Activated CD4-positive, alpha-beta T cell treated with anti-CD3 and anti-CD28 coated beads, Interleukin-2, amount 10 ng/mL, durations not matched to agents 7 days and 5 days (primary cell): Measurements from ENCODE around the gene CHST1. TPM values are rescaled to one million over a fixed set of nuclear protein-coding genes. Genes with fewer than 3 reads are reported as not detected.

Experiments used
- CTCF ChIA-PET: fragments of 350-600 bp; sonication (Branson Sonifier 250); formaldehyde crosslinking; loops from one replicate; lab custom pipeline; 2021; ENCODE audit warnings: antibody characterized with exemption; lab: Charles Lee
- POLR2A ChIA-PET: fragments of 350-600 bp; sonication (Branson Sonifier 250); formaldehyde crosslinking; loops from one replicate; lab custom pipeline; 2021; ENCODE audit warnings: antibody characterized with exemption; lab: Charles Lee
- DNase-seq: peaks from one replicate; pipeline ENCODE4 v3.0.0-alpha.2; 2020
- H3K27ac Mint-ChIP-seq: one replicate; pipeline ENCODE4 v1.8.0; 2021; ENCODE audit warnings: mild to moderate bottlenecking, moderate library complexity, mixed read lengths
- H3K27me3 Mint-ChIP-seq: one replicate; pipeline ENCODE4 v1.8.0; 2021; ENCODE audit warnings: mixed read lengths
- H3K36me3 Mint-ChIP-seq: one replicate; pipeline ENCODE4 v1.8.0; 2021; ENCODE audit warnings: low read depth, mixed read lengths
- H3K4me1 Mint-ChIP-seq: one replicate; pipeline ENCODE4 v1.8.0; 2021; ENCODE audit warnings: mixed read lengths
- H3K4me3 Mint-ChIP-seq: one replicate; pipeline ENCODE4 v1.8.0; 2021; ENCODE audit warnings: mild to moderate bottlenecking, moderate library complexity, mixed read lengths
- H3K9me3 Mint-ChIP-seq: one replicate; pipeline ENCODE4 v1.8.0; 2021; ENCODE audit warnings: mixed read lengths
- total RNA-seq, 2 experiments: library from RNA; stranded (reverse); gene quantifications; one replicate each; pipeline ENCODE4 v1.2.3, GENCODE V29; 2021

The CHST1 gene
- total RNA-seq, 2 experiments from 2014 or later, result not detected

GRCh38 chr11:45685964-45686537 is 20.6 kb upstream of the CHST1 start:
- Mint-ChIP-seq H3K4me3 (no peak overlapping the region), H3K9me3 (no peaks in the 10 kb centered on the region), H3K36me3 (no peaks in the 10 kb centered on the region), H3K27ac (no peak overlapping the region), H3K27me3 (peaks cover 12% of the 10 kb centered on the region), H3K4me1 (no peaks in the 10 kb centered on the region)
- CTCF ChIA-PET, result no interaction called here
- POLR2A ChIA-PET, result no interaction called here
- DNase-seq, result no peak

GRCh38 chr11:45684440-45684839 is 19.0 kb upstream of the CHST1 start:
- Mint-ChIP-seq H3K4me3 (no peak overlapping the region), H3K4me1 (no peaks in the 10 kb centered on the region), H3K27me3 (peaks cover 12% of the 10 kb centered on the region), H3K36me3 (no peaks in the 10 kb centered on the region), H3K27ac (no peak overlapping the region), H3K9me3 (no peaks in the 10 kb centered on the region)
- POLR2A ChIA-PET, result no interaction called here
- CTCF ChIA-PET, result no interaction called here
- no peak for DNase-seq

GRCh38 chr11:45683271-45684058 is 18.0 kb upstream of the CHST1 start:
- peaks cover 6% of the 10 kb centered on the region for H3K27me3 Mint-ChIP-seq
- ChIA-PET CTCF (no interaction called here), POLR2A (no interaction called here)
- no peaks in the 10 kb centered on the region for H3K36me3 Mint-ChIP-seq
- no peaks in the 10 kb centered on the region for H3K9me3 Mint-ChIP-seq
- no peak overlapping the region for H3K4me3 Mint-ChIP-seq
- no peak for DNase-seq
- H3K27ac Mint-ChIP-seq, result no peak overlapping the region
- no peaks in the 10 kb centered on the region for H3K4me1 Mint-ChIP-seq

GRCh38 chr11:45679806-45680205 is 14.4 kb upstream of the CHST1 start:
- no peaks in the 10 kb centered on the region for H3K9me3 Mint-ChIP-seq
- no peak overlapping the region for H3K27ac Mint-ChIP-seq
- H3K36me3 Mint-ChIP-seq, result no peaks in the 10 kb centered on the region
- POLR2A ChIA-PET, result no interaction called here
- H3K27me3 Mint-ChIP-seq, result no peaks in the 10 kb centered on the region
- CTCF ChIA-PET, result interaction anchor here (1.5 kb wide), 1 partner anchor 20 kb away, joined by 3 read pairs; no protein-coding TSS in a partner anchor
- no peak overlapping the region for H3K4me3 Mint-ChIP-seq
- no peaks in the 10 kb centered on the region for H3K4me1 Mint-ChIP-seq
- DNase-seq, result no peak

GRCh38 chr11:45678976-45679375 is 13.6 kb upstream of the CHST1 start:
- CTCF ChIA-PET, result no interaction called here
- no peaks in the 10 kb centered on the region for H3K4me1 Mint-ChIP-seq
- H3K27me3 Mint-ChIP-seq, result no peaks in the 10 kb centered on the region
- H3K9me3 Mint-ChIP-seq, result no peaks in the 10 kb centered on the region
- POLR2A ChIA-PET, result no interaction called here
- DNase-seq, result no peak
- H3K27ac Mint-ChIP-seq, result no peak overlapping the region
- no peak overlapping the region for H3K4me3 Mint-ChIP-seq
- no peaks in the 10 kb centered on the region for H3K36me3 Mint-ChIP-seq

- H3K27ac Mint-ChIP-seq, result no peak overlapping the region
- H3K4me1 Mint-ChIP-seq, result no peaks in the 10 kb centered on the region
- POLR2A ChIA-PET, result no interaction called here
- no peak for DNase-seq
- CTCF ChIA-PET, result no interaction called here
- H3K36me3 Mint-ChIP-seq, result no peaks in the 10 kb centered on the region
- no peaks in the 10 kb centered on the region for H3K9me3 Mint-ChIP-seq
- H3K27me3 Mint-ChIP-seq, result no peaks in the 10 kb centered on the region
- H3K4me3 Mint-ChIP-seq, result no peak overlapping the region
Measured at GRCh38 chr11:45677770-45678512, 12.5 kb upstream of the CHST1 start.

GRCh38 chr11:45676522-45677095 is 11.2 kb upstream of the CHST1 start:
- Mint-ChIP-seq H3K36me3 (no peaks in the 10 kb centered on the region), H3K4me1 (no peaks in the 10 kb centered on the region), H3K27me3 (no peaks in the 10 kb centered on the region), H3K9me3 (no peaks in the 10 kb centered on the region), H3K27ac (no peak overlapping the region), H3K4me3 (no peak overlapping the region)
- ChIA-PET POLR2A (no interaction called here), CTCF (interaction anchor here (0.6 to 0.9 kb wide), 2 partner anchors 11 to 318 kb away, joined by 3 to 4 read pairs; no protein-coding TSS in a partner anchor)
- DNase-seq, result no peak

GRCh38 chr11:45675646-45676045 is 10.2 kb upstream of the CHST1 start:
- CTCF ChIA-PET, result interaction anchor here (0.6 kb wide), 1 partner anchor 317 kb away, joined by 4 read pairs; no protein-coding TSS in a partner anchor
- Mint-ChIP-seq H3K4me1 (no peaks in the 10 kb centered on the region), H3K27me3 (no peaks in the 10 kb centered on the region), H3K27ac (no peak overlapping the region), H3K9me3 (no peaks in the 10 kb centered on the region), H3K4me3 (no peak overlapping the region), H3K36me3 (no peaks in the 10 kb centered on the region)
- DNase-seq, result no peak
- POLR2A ChIA-PET, result no interaction called here

- H3K4me1 Mint-ChIP-seq, result no peaks in the 10 kb centered on the region
- H3K9me3 Mint-ChIP-seq, result no peaks in the 10 kb centered on the region
- ChIA-PET POLR2A (no interaction called here), CTCF (no interaction called here)
- no peak for DNase-seq
- no peak overlapping the region for H3K4me3 Mint-ChIP-seq
- H3K27me3 Mint-ChIP-seq, result no peaks in the 10 kb centered on the region
- H3K27ac Mint-ChIP-seq, result no peak overlapping the region
- no peaks in the 10 kb centered on the region for H3K36me3 Mint-ChIP-seq
Measured at GRCh38 chr11:45674481-45675190, 9.2 kb upstream of the CHST1 start.

GRCh38 chr11:45673441-45673840 is 8.0 kb upstream of the CHST1 start:
- H3K9me3 Mint-ChIP-seq, result no peaks in the 10 kb centered on the region
- CTCF ChIA-PET, result no interaction called here
- H3K4me3 Mint-ChIP-seq, result no peak overlapping the region

GRCh38 chr11:45672593-45672992 is 7.2 kb upstream of the CHST1 start:
- Mint-ChIP-seq H3K4me1 (no peaks in the 10 kb centered on the region), H3K36me3 (no peaks in the 10 kb centered on the region), H3K27ac (no peak overlapping the region), H3K27me3 (peaks cover 14% of the 10 kb centered on the region), H3K4me3 (no peak overlapping the region), H3K9me3 (no peaks in the 10 kb centered on the region)
- ChIA-PET CTCF (no interaction called here), POLR2A (no interaction called here)
- no peak for DNase-seq

More at GRCh38 chr11:45673441-45673840, 8.0 kb upstream of the CHST1 start:
- Mint-ChIP-seq H3K4me1 (no peaks in the 10 kb centered on the region), H3K27me3 (peaks cover 6% of the 10 kb centered on the region), H3K36me3 (no peaks in the 10 kb centered on the region), H3K27ac (no peak overlapping the region)
- POLR2A ChIA-PET, result no interaction called here
- no peak for DNase-seq
